Measurements from ENCODE around the gene SELENON. TPM values are rescaled to one million over a fixed set of nuclear protein-coding genes. Genes with fewer than 3 reads are reported as not detected.

SELENON gene
- total RNA-seq, 4 donors from 2014 or later = 26.0 to 57.3 (median 53.6) TPM

GRCh38 chr1:25779388-25779787, 20.6 kb upstream of the SELENON start:
- DNase-seq (ENCODE audit: low spot score) = no peak
- TF ChIP-seq CTCF (IDR thresholded peaks at IDR 0.05) = no peak
- no peak for ATAC-seq (ENCODE audit: low FRiP score)

GRCh38 chr1:25779894-25780293, 20.1 kb upstream of the SELENON start:
- ATAC-seq (ENCODE audit: low FRiP score) (no peak), DNase-seq (ENCODE audit: low spot score) (no peak)
- no peak for TF ChIP-seq CTCF (IDR thresholded peaks at IDR 0.05)

- TF ChIP-seq CTCF (IDR thresholded peaks at IDR 0.05) = no peak
- DNase-seq (ENCODE audit: low spot score) (no peak), ATAC-seq (ENCODE audit: low FRiP score) (no peak)
Measured at GRCh38 chr1:25780318-25781129, 19.5 kb upstream of the SELENON start.

GRCh38 chr1:25781130-25781433, 18.9 kb upstream of the SELENON start:
- ATAC-seq (ENCODE audit: low FRiP score) (no peak), DNase-seq (ENCODE audit: low spot score) (no peak)
- no peak for TF ChIP-seq CTCF (IDR thresholded peaks at IDR 0.05)

- no peak for TF ChIP-seq CTCF (IDR thresholded peaks at IDR 0.05)
- DNase-seq (ENCODE audit: low spot score) (no peak), ATAC-seq (ENCODE audit: low FRiP score) (no peak)
Measured at GRCh38 chr1:25782608-25783201, 17.3 kb upstream of the SELENON start.

GRCh38 chr1:25784575-25785051, 15.4 kb upstream of the SELENON start:
- ATAC-seq (ENCODE audit: low FRiP score) (no peak), DNase-seq (ENCODE audit: low spot score) (no peak)
- no peak for TF ChIP-seq CTCF (IDR thresholded peaks at IDR 0.05)

All from omental fat pad (tissue), 4 donors.